GM12878 (cell line): ENCODE results near the gene FDXR. TPM values are rescaled to one million over a fixed set of nuclear protein-coding genes. Genes with fewer than 3 reads are reported as not detected.

Experiments used
- ATAC-seq: fragments of 200-7000 bp; cut with Tn5 transposase; 3 replicates; pipeline ENCODE4 v1.9.1; 2020; ENCODE audit warnings: mild to moderate bottlenecking, moderate library complexity
- Bru-seq: library from RNA; stranded (reverse); fragments of 400-500 nt; gene quantifications from one replicate; lab custom pipeline; 2021; lab: Mats Ljungman, UMichigan
- BruChase-seq, 2 experiments: library from RNA; stranded (reverse); fragments of 400-500 nt; gene quantifications; one replicate each; lab custom pipeline; 2021; lab: Mats Ljungman, UMichigan
- BruUV-seq: library from RNA; stranded (reverse); fragments of 400-500 nt; replicated peaks from 2 replicates; lab custom pipeline; 2021; lab: Mats Ljungman, UMichigan
- CTCF ChIA-PET: fragments of 300-600 bp; sonication (Branson Sonifier 250); formaldehyde crosslinking; extraction: SDS; loops from one replicate; lab custom pipeline; 2021; ENCODE audit warnings: inconsistent platforms; lab: Yijun Ruan, JAX
- POLR2A ChIA-PET: fragments of 350-600 bp; formaldehyde crosslinking; extraction: SDS; loops from one replicate; lab custom pipeline; 2021; ENCODE audit warnings: inconsistent platforms; lab: Charles Lee
- RAD21 ChIA-PET: fragments of 300-600 bp; sonication (Branson Sonifier 250); formaldehyde crosslinking; loops from one replicate; lab custom pipeline; 2023; ENCODE audit warnings: antibody characterized with exemption; ENCODE audit not compliant: unreplicated experiment; lab: Charles Lee
- SMC1A ChIA-PET: fragments of 300-600 bp; sonication (Branson Sonifier 250); formaldehyde crosslinking; loops from one replicate; lab custom pipeline; 2023; ENCODE audit not compliant: unreplicated experiment, uncharacterized antibody; lab: Charles Lee
- DNase-seq: peaks from one replicate; pipeline ENCODE4 v3.0.0-alpha.2; 2011; ENCODE audit warnings: low read depth, low spot score
- FAIRE-seq: peaks from 3 replicates; lab custom pipeline; 2011; peaks lifted over from hg19 to GRCh38; lab: Jason Lieb, UNC
- H2AFZ ChIP-seq: 2 replicates; pipeline ENCODE4 v1.6.0; 2011; ENCODE audit warnings: low read depth, low read length, control low read depth; ENCODE audit not compliant: control insufficient read depth
- H3K27ac ChIP-seq: 2 replicates; pipeline ENCODE4 v1.5.1; 2011; ENCODE audit warnings: control low read depth; ENCODE audit not compliant: control insufficient read depth, insufficient read depth
- H3K27me3 ChIP-seq, 2 experiments: replicated peaks in 1 of 2; 2 replicates each; pipeline versions ENCODE4 v1.6.0 to v1.6.1; 2011; ENCODE audit warnings: low read length in 1 of 2; ENCODE audit not compliant: control insufficient read depth in 2 of 2, insufficient read depth in 2 of 2
- H3K36me3 ChIP-seq, 2 experiments: 2 replicates each; pipeline ENCODE4 v1.5.1; 2011; ENCODE audit warnings: low read length in 1 of 2; ENCODE audit not compliant: control insufficient read depth in 2 of 2, insufficient read depth in 2 of 2
- H3K4me1 ChIP-seq: 2 replicates; pipeline ENCODE4 v1.6.1; 2011; ENCODE audit warnings: mild to moderate bottlenecking, low read length, moderate library complexity, mixed read lengths; ENCODE audit not compliant: control insufficient read depth, insufficient read depth
- H3K4me2 ChIP-seq: 2 replicates; pipeline ENCODE4 v1.6.0; 2011; ENCODE audit warnings: control low read depth; ENCODE audit not compliant: control insufficient read depth, insufficient read depth
- H3K4me3 ChIP-seq: fragments of 200-600 bp; sonication (generic); 2 replicates; pipeline ENCODE4 v1.5.1; 2016
- H3K79me2 ChIP-seq: 2 replicates; pipeline ENCODE4 v1.6.0; 2011; ENCODE audit warnings: low read length; ENCODE audit not compliant: control insufficient read depth, insufficient read depth
- H3K9ac ChIP-seq: 2 replicates; pipeline ENCODE4 v1.8.0; 2011; ENCODE audit warnings: low read length, control low read depth, mixed read lengths; ENCODE audit not compliant: control insufficient read depth, insufficient read depth
- H3K9me3 ChIP-seq: replicated peaks from 3 replicates; pipeline ENCODE4 v1.5.1; 2011; ENCODE audit warnings: mild to moderate bottlenecking, low read length; ENCODE audit not compliant: control insufficient read depth, insufficient read depth
- H4K20me1 ChIP-seq: 2 replicates; pipeline ENCODE4 v1.6.0; 2011; ENCODE audit not compliant: control insufficient read depth, insufficient read depth
- BACH1 ChIP-seq: fragments of 450-650 bp; IDR thresholded peaks from 2 replicates; pipeline ENCODE4 v1.6.1; 2017; ENCODE audit warnings: mild to moderate bottlenecking, borderline replicate concordance
- CBX5 ChIP-seq: sonication (generic); IDR thresholded peaks from 2 replicates; pipeline ENCODE4 v1.6.1; 2016; ENCODE audit warnings: low read depth, moderate library complexity, mild to moderate bottlenecking, inconsistent platforms
- ESRRA ChIP-seq: IDR thresholded peaks from 2 replicates; pipeline ENCODE4 v1.6.1; 2012; ENCODE audit warnings: mild to moderate bottlenecking, low read length, improper control_type of control experiment
- GATAD2B ChIP-seq: fragments of 450-650 bp; conservative IDR thresholded peaks from 2 replicates; pipeline ENCODE4 v1.6.1; 2017; ENCODE audit warnings: low read depth, mild to moderate bottlenecking, moderate library complexity
- IKZF1 ChIP-seq: fragments of 450-650 bp; conservative IDR thresholded peaks from 2 replicates; pipeline ENCODE4 v1.6.1; 2017; ENCODE audit warnings: antibody characterized with exemption, mild to moderate bottlenecking
- NBN ChIP-seq: fragments of 450-650 bp; IDR thresholded peaks from 2 replicates; pipeline ENCODE4 v1.6.1; 2016
- NR2F1 ChIP-seq: fragments of 450-650 bp; conservative IDR thresholded peaks from 2 replicates; pipeline ENCODE4 v1.6.1; 2017; ENCODE audit warnings: mild to moderate bottlenecking
- POLR2A ChIP-seq: IDR thresholded peaks from 2 replicates; pipeline ENCODE4 v1.6.1; 2011; ENCODE audit warnings: low read depth, mild to moderate bottlenecking, low read length
- POLR2AphosphoS5 ChIP-seq: IDR thresholded peaks from 2 replicates; pipeline ENCODE4 v1.6.1; 2011; ENCODE audit warnings: mild to moderate bottlenecking, low read length, inconsistent platforms
- POU2F2 ChIP-seq: IDR thresholded peaks from 3 replicates; pipeline ENCODE4 v1.6.1; 2011; ENCODE audit warnings: low read depth, mild to moderate bottlenecking, low read length, borderline replicate concordance
- RELA ChIP-seq: fragments of 450-650 bp; IDR thresholded peaks from 2 replicates; pipeline ENCODE4 v1.8.0; 2014; ENCODE audit warnings: borderline replicate concordance; ENCODE audit not compliant: partially characterized antibody
- TAF1 ChIP-seq: IDR thresholded peaks from 2 replicates; pipeline ENCODE4 v1.6.1; 2011; ENCODE audit warnings: mild to moderate bottlenecking, low read depth, low read length, borderline replicate concordance
- TBL1XR1 ChIP-seq: IDR thresholded peaks from 2 replicates; pipeline ENCODE4 v1.6.1; 2012; ENCODE audit warnings: low read depth, low read length, improper control_type of control experiment
- YY1 ChIP-seq: IDR thresholded peaks from 2 replicates; pipeline ENCODE4 v1.6.1; 2011; ENCODE audit warnings: low read depth, mild to moderate bottlenecking, low read length
- ZNF207 ChIP-seq: fragments of 450-650 bp; IDR thresholded peaks from 2 replicates; pipeline ENCODE4 v1.6.1; 2014; ENCODE audit warnings: antibody characterized with exemption, mild to moderate bottlenecking, borderline replicate concordance
- ZSCAN29 ChIP-seq: fragments of 450-650 bp; IDR thresholded peaks from 2 replicates; pipeline ENCODE4 v1.6.1; 2017; ENCODE audit warnings: mild to moderate bottlenecking, moderate library complexity
- WGBS: methylation state at CpG from one replicate; pipeline ENCODE4 v1.1.6; 2016; ENCODE audit warnings: low lambda C conversion rate; ENCODE audit not compliant: insufficient replicate concordance, insufficient coverage; ENCODE audit errors: missing lambda C conversion rate; 5-methylcytosine and 5-hydroxymethylcytosine counted together
- in situ Hi-C: fragments of 300-500 bp; cut with MboI; formaldehyde crosslinking; loops from 9 replicates; pipeline ENCODE4 v1.14.3; 2018; ENCODE audit warnings: mixed read lengths
- intact Hi-C: fragments of 100-400 bp; cut with micrococcal nuclease; formaldehyde crosslinking; loops from one replicate; pipeline ENCODE4 v1.14.2; 2022; ENCODE audit not compliant: unreplicated experiment
- long read RNA-seq, 2 experiments: library from polyadenylated mRNA; unstranded; transcript quantifications; one replicate each; pipeline ENCODE4 v2.0.0, GENCODE V29; 2019 to 2020
- polyA minus RNA-seq, 3 experiments: library from RNA; depleted of rRNA, polyadenylated mRNA; stranded (reverse); fragments of >200 nt; gene quantifications; 2 replicates each; pipeline ENCODE4 v1.2.3, GENCODE V29; 2011
- polyA plus RNA-seq, 11 experiments: library from polyadenylated mRNA; depleted of rRNA in 4 of 11; unstranded in 6 of 11; stranded (reverse) in 5 of 11; fragments of >200 nt; fragmentation: Nextera tagmentation in 4 of 11; fragmentation: Illumina TruSeq in 1 of 11; extraction: Ambion mirVana in 4 of 11; extraction: Trizol in 1 of 11; gene quantifications; 1 replicate in 1 of 11; 2 replicates in 10 of 11; pipeline versions ENCODE4 v1.2.1 to v1.2.3, GENCODE V29; 2011 to 2016; ENCODE audit warnings: inconsistent platforms in 2 of 11, missing spikeins in 2 of 11, low read depth in 1 of 11
- total RNA-seq, 4 experiments: library from RNA; depleted of rRNA in 3 of 4; stranded (reverse); fragments of >200 nt in 3 of 4; fragmentation: Illumina TruSeq in 1 of 4; extraction: Trizol in 1 of 4; gene quantifications; 2 replicates each; pipeline versions ENCODE4 v1.2.1 to v1.2.3, GENCODE V29; 2013 to 2021
- TF ChIP-seq, protein P1 (sequence below): fragments of 450-650 bp; IDR thresholded peaks from 2 replicates; pipeline ENCODE4 v1.6.1; 2016; ENCODE audit warnings: mild to moderate bottlenecking

Gene FDXR, protein sequence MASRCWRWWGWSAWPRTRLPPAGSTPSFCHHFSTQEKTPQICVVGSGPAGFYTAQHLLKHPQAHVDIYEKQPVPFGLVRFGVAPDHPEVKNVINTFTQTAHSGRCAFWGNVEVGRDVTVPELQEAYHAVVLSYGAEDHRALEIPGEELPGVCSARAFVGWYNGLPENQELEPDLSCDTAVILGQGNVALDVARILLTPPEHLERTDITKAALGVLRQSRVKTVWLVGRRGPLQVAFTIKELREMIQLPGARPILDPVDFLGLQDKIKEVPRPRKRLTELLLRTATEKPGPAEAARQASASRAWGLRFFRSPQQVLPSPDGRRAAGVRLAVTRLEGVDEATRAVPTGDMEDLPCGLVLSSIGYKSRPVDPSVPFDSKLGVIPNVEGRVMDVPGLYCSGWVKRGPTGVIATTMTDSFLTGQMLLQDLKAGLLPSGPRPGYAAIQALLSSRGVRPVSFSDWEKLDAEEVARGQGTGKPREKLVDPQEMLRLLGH
- total RNA-seq (2013; cell fraction: nucleolus; rRNA removed): 14.6 and 17.3 TPM in 2 replicates
- total RNA-seq (2014; rRNA removed): 54.4 and 58.5 TPM in 2 replicates
- 19.8 and 21.1 TPM in 2 replicates for total RNA-seq (2014; rRNA removed; fragmentation: Illumina TruSeq; extraction: Trizol)
- 62.0 and 66.2 TPM in 2 replicates for total RNA-seq (2021)
- polyA plus RNA-seq (2011; ENCODE audit: low read depth): 9.4 TPM
- polyA plus RNA-seq (2011; rRNA removed): 21.1 and 42.9 TPM in 2 replicates
- polyA plus RNA-seq (2011; cell fraction: cytosol; rRNA removed): 81.8 and 104 TPM in 2 replicates
- 100 and 130 TPM in 2 replicates for polyA plus RNA-seq (2011; cell fraction: nucleus; rRNA removed)
- polyA plus RNA-seq (2012): 36.5 and 39.1 TPM in 2 replicates
- polyA plus RNA-seq (2014; fragmentation: Illumina TruSeq; extraction: Trizol): 1.4 and 8.6 TPM in 2 replicates
- polyA plus RNA-seq (2014; fragmentation: Nextera tagmentation; extraction: Ambion mirVana): 1 to 10 TPM in 1 of 2 experiments, under 1 TPM in 1; 0.85 to 5.4 TPM
- polyA plus RNA-seq (2014; rRNA removed): 53.4 and 65.5 TPM in 2 replicates
- 100 to 1,000 TPM; 140 to 162 TPM for polyA plus RNA-seq (2016; fragmentation: Nextera tagmentation; extraction: Ambion mirVana)
- polyA minus RNA-seq (2011; rRNA and poly(A)+ RNA removed): 16.3 and 39.7 TPM in 2 replicates
- 17.4 and 26.4 TPM in 2 replicates for polyA minus RNA-seq (2011; cell fraction: cytosol; rRNA and poly(A)+ RNA removed)
- 17.3 and 25.6 TPM in 2 replicates for polyA minus RNA-seq (2011; cell fraction: nucleus; rRNA and poly(A)+ RNA removed)
- Bru-seq, nascent RNA: percentile 75 among the genes with signal in this experiment
- percentile 83 among the genes with signal in this experiment for BruChase-seq, experiment 1, labeled RNA remaining after a 6-hour chase
- BruChase-seq, experiment 2, labeled RNA remaining after a 2-hour chase: percentile 83 among the genes with signal in this experiment
- long read RNA-seq, experiment 1, transcript FDXR-201 (12 exons, 1,875 nt): major isoform, 93 of 144 reads
- long read RNA-seq, experiment 1, partial matches to known transcripts: 10 of 144 reads
- long read RNA-seq, experiment 1, other reads (novel, unspliced or antisense): 38 of 144 reads
- long read RNA-seq, experiment 2, transcript FDXR-201 (12 exons, 1,875 nt): major isoform, 28 of 50 reads
- long read RNA-seq, experiment 2, partial matches to known transcripts: 5 of 50 reads
- long read RNA-seq, experiment 2, other reads (novel, unspliced or antisense): 16 of 50 reads

DNA sequence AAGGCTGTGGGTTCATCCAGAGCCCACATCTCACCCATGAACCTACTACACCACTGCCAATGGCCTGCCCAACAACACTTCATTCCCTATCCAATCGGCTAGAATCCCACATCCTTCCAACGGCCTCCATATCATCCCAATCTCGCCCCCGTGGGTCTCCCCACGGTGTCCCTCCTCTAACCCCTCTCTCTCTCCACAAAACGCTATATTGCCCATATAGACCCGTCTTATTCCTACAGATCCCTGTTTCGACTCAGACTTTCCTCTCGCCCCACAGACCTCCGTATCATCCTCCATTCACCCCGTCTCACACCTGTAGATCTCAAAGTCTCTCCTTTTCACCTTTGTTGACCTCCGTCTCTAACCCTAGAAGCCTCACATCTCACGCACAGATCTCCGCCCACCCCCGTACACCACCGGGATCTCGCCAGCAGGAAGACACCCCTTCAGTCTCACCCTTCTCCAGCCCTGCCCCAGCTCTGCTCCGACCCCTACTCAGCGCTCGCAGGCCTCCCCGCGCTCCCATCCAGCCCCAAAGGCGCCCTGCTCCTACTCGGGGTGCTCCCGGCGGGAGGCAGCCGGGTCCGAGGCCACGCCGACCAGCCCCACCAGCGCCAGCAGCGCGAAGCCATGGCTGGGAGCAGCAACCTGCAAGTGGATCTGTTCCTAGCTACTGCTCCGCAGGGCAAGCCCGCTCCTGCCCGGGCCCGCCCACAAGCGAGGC is at the start of gene FDXR:
TSS of gene FDXR (minus strand) at position 682 of the 724 bp plus-strand sequence. CDS start at position 632, 50 bp downstream.
- no peaks in the 10 kb centered on the region for H3K9me3 ChIP-seq
- DNase-seq (no peak), FAIRE-seq (no peak), ATAC-seq (peak; percentile 42)
- H3K36me3 ChIP-seq: no peaks in the 10 kb centered on the region; a peak in 2 of 4 replicates
- SMC1A ChIA-PET: interaction anchor here (0.6 to 2.5 kb wide), 6 partner anchors 7 to 126 kb away, joined by 3 to 10 read pairs (median 3); no protein-coding TSS in a partner anchor
- RAD21 ChIA-PET: interaction anchor here (0.8 to 3.2 kb wide), 10 partner anchors 10 to 337 kb away, joined by 3 to 24 read pairs (median 5); partner anchors contain the start of gene RAB37
- peaks cover 16% of the 10 kb centered on the region for H3K79me2 ChIP-seq
- WGBS: under 1% methylated on average over 38 of the region's 38 CpGs
- POLR2A ChIA-PET: interaction anchor here (0.6 to 1.9 kb wide), 15 partner anchors 15 to 505 kb away, joined by 3 to 15 read pairs (median 4); partner anchors contain the start of genes KCTD2, MRPL58 and NAT9
- in situ Hi-C loops: no loop called here
- CTCF ChIA-PET: interaction anchor here (0.7 to 4.5 kb wide), 15 partner anchors 9 to 1034 kb away, joined by 3 to 40 read pairs (median 4); partner anchors contain the start of gene RAB37
- H3K4me2 ChIP-seq: peak within 1 kb of the TSS; percentile 98
- H3K4me1 ChIP-seq: peaks cover 14% of the 10 kb centered on the region
- TSS peak; percentile 90 for BruUV-seq
- H2AFZ ChIP-seq: peak within 1 kb of the TSS; percentile 90
- H3K9ac ChIP-seq: peak within 1 kb of the TSS; percentile 94
- peak within 1 kb of the TSS; percentile 82 for H3K4me3 ChIP-seq
- peak within 1 kb of the TSS; percentile 96 for H3K27ac ChIP-seq
- no peaks in the 10 kb centered on the region for H3K27me3 ChIP-seq
- intact Hi-C loops: no loop called here
- no peaks in the 10 kb centered on the region for H4K20me1 ChIP-seq
- TF ChIP-seq POLR2AphosphoS5 (0 out of 2 replicates have a peak, but pooled peaks have one; percentile 26), ZSCAN29 (peak; percentile 88), NBN (peak; percentile 27; the same call in 1 of the 2 replicates), IKZF1 (peak; percentile 9; the same call in 1 of the 2 replicates), RELA (peak; percentile 37), NR2F1 (peak; percentile 73), POU2F2 (peak; percentile 74; the same call in 2 of the 3 replicates), POLR2A (peak; percentile 84), TAF1 (peak; percentile 82), YY1 (0 out of 2 replicates have a peak, but pooled peaks have one; percentile 40), BACH1 (peak; percentile 85), TBL1XR1 (no peak), CBX5 (no peak), ZNF207 (0 out of 2 replicates have a peak, but pooled peaks have one; percentile 42), GATAD2B (0 out of 2 replicates have a peak, but pooled peaks have one; percentile 15), ESRRA (no peak)
- TF ChIP-seq, protein P1, sequence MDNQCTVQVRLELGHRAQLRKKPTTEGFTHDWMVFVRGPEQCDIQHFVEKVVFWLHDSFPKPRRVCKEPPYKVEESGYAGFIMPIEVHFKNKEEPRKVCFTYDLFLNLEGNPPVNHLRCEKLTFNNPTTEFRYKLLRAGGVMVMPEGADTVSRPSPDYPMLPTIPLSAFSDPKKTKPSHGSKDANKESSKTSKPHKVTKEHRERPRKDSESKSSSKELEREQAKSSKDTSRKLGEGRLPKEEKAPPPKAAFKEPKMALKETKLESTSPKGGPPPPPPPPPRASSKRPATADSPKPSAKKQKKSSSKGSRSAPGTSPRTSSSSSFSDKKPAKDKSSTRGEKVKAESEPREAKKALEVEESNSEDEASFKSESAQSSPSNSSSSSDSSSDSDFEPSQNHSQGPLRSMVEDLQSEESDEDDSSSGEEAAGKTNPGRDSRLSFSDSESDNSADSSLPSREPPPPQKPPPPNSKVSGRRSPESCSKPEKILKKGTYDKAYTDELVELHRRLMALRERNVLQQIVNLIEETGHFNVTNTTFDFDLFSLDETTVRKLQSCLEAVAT: peak; percentile 60
